Liver (tissue), 3 donors: ENCODE measurements around the gene PRKAA2.
"Not testable (repeated sequence)": the region's sequence is repeated elsewhere in the genome, so short reads cannot be mapped to it uniquely, and the experiment has no call there.

Experiments used
- HNF4A ChIP-seq, 2 donors: conservative IDR thresholded peaks; 2 replicates each; pipeline ENCODE4 v1.6.1; 2016; ENCODE audit warnings: antibody characterized with exemption in 2 of 2, mild to moderate bottlenecking in 2 of 2
- JUND ChIP-seq, 2 donors: IDR thresholded peaks; 2 replicates each; pipeline ENCODE4 v1.6.1; 2016; ENCODE audit warnings: antibody characterized with exemption in 2 of 2
- TF ChIP-seq, protein P1 (sequence below): fragments of 150-350 bp; IDR thresholded peaks from 2 replicates; pipeline ENCODE4 v1.5.1; 2017; ENCODE audit warnings: improper control_type of control experiment, low read depth, low read length; ENCODE audit not compliant: missing input control
- TF ChIP-seq, protein P2 (sequence below): IDR thresholded peaks from 2 replicates; pipeline ENCODE4 v1.6.1; 2016; ENCODE audit warnings: antibody characterized with exemption
- donor health status: healthy.
- donor health status: healthy.

DNA sequence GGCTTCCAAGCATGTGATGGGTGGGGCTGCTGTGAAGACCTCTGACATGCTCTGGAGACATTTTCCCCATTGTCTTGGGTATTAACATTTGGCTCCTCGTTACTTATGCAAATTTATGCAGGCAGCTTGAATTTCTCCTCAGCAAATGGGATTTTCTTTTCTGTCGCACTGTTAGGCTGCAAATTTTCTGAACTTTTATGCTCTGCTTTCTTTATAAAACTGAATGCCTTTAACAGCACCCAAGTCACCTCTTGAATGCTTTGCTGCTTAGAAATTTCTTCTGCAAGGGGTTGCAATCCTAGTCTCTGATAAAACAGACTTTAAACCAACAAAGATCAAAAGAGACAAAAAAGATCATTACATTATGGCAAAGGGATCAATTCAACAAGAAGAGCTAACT is 35.0 kb upstream of the PRKAA2 start:
- TF ChIP-seq, protein P1, sequence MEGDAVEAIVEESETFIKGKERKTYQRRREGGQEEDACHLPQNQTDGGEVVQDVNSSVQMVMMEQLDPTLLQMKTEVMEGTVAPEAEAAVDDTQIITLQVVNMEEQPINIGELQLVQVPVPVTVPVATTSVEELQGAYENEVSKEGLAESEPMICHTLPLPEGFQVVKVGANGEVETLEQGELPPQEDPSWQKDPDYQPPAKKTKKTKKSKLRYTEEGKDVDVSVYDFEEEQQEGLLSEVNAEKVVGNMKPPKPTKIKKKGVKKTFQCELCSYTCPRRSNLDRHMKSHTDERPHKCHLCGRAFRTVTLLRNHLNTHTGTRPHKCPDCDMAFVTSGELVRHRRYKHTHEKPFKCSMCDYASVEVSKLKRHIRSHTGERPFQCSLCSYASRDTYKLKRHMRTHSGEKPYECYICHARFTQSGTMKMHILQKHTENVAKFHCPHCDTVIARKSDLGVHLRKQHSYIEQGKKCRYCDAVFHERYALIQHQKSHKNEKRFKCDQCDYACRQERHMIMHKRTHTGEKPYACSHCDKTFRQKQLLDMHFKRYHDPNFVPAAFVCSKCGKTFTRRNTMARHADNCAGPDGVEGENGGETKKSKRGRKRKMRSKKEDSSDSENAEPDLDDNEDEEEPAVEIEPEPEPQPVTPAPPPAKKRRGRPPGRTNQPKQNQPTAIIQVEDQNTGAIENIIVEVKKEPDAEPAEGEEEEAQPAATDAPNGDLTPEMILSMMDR: not testable (repeated sequence)
- TF ChIP-seq, protein P2, sequence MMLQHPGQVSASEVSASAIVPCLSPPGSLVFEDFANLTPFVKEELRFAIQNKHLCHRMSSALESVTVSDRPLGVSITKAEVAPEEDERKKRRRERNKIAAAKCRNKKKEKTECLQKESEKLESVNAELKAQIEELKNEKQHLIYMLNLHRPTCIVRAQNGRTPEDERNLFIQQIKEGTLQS: not testable (repeated sequence)
- TF ChIP-seq JUND (IDR thresholded peaks at IDR 0.05); HNF4A (conservative IDR thresholded peaks at IDR 0.05): not testable (repeated sequence)
